HFFc6 (cell line): ENCODE results near the gene HSD11B1L. TPM values are rescaled to one million over a fixed set of nuclear protein-coding genes. Genes with fewer than 3 reads are reported as not detected.

Source experiments
- DNase-seq: peaks from one replicate; pipeline ENCODE4 v3.0.0-alpha.2; 2018
- H3K27ac Mint-ChIP-seq: 2 replicates; pipeline ENCODE4 v1.8.0; 2020; ENCODE audit warnings: mild to moderate bottlenecking, mixed read lengths
- H3K27me3 Mint-ChIP-seq: 2 replicates; pipeline ENCODE4 v1.8.0; 2021; ENCODE audit warnings: mild to moderate bottlenecking, moderate library complexity, mixed read lengths; ENCODE audit not compliant: insufficient read depth
- H3K36me3 Mint-ChIP-seq: 2 replicates; pipeline ENCODE4 v1.8.0; 2021; ENCODE audit warnings: low read depth, mixed read lengths
- H3K4me1 Mint-ChIP-seq: 2 replicates; pipeline ENCODE4 v1.8.0; 2020; ENCODE audit warnings: low read depth, mixed read lengths
- H3K4me3 Mint-ChIP-seq: 2 replicates; pipeline ENCODE4 v1.8.0; 2020; ENCODE audit warnings: mild to moderate bottlenecking, moderate library complexity, mixed read lengths
- H3K9me3 Mint-ChIP-seq: 2 replicates; pipeline ENCODE4 v1.8.0; 2020; ENCODE audit warnings: mild to moderate bottlenecking, mixed read lengths
- total RNA-seq, 6 experiments: library from RNA; stranded (reverse); fragmentation: NEBNext Ultra II Directional; extraction: Animal tissue kit (Norgen Biotek cat#: 25700); gene quantifications; 2 replicates in 1 of 6; 3 replicates in 5 of 6; pipeline ENCODE4 v1.2.3, GENCODE V29; 2021
- TF ChIP-seq, protein P1 (sequence below): fragments of 200-600 bp; sonication (generic); IDR thresholded peaks from 2 replicates; pipeline ENCODE4 v1.5.0; 2021; ENCODE audit warnings: antibody characterized with exemption, mild to moderate bottlenecking

HSD11B1L gene
- total RNA-seq, 6 experiments from 2014 or later = 3.5 to 9.1 (median 4.5) TPM

DNA sequence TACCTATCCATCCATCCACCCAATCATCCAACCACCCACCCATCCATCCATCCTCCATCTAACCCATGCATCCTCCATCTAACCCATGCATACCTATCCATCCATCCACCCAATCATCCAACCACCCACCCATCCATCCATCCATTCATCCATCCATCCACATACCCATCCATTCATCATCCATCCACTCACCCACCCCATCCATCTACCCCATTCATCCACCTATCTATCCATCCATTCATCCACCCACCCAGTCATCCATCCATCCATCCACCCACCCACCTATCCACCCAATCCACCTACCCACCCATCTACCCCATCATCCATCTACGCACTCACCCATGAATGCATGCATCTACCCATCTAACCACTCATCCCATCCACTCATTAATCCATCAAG is 7.1 kb upstream of the HSD11B1L start:
- DNase-seq = no peak
- TF ChIP-seq, protein P1, sequence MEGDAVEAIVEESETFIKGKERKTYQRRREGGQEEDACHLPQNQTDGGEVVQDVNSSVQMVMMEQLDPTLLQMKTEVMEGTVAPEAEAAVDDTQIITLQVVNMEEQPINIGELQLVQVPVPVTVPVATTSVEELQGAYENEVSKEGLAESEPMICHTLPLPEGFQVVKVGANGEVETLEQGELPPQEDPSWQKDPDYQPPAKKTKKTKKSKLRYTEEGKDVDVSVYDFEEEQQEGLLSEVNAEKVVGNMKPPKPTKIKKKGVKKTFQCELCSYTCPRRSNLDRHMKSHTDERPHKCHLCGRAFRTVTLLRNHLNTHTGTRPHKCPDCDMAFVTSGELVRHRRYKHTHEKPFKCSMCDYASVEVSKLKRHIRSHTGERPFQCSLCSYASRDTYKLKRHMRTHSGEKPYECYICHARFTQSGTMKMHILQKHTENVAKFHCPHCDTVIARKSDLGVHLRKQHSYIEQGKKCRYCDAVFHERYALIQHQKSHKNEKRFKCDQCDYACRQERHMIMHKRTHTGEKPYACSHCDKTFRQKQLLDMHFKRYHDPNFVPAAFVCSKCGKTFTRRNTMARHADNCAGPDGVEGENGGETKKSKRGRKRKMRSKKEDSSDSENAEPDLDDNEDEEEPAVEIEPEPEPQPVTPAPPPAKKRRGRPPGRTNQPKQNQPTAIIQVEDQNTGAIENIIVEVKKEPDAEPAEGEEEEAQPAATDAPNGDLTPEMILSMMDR = no peak
- Mint-ChIP-seq H3K9me3 (no peaks in the 10 kb centered on the region), H3K4me1 (no peaks in the 10 kb centered on the region), H3K27me3 (peaks cover 7% of the 10 kb centered on the region; the same call in 1 of the 2 replicates), H3K27ac (no peak overlapping the region), H3K36me3 (peaks cover 12% of the 10 kb centered on the region), H3K4me3 (no peak overlapping the region)

DNA sequence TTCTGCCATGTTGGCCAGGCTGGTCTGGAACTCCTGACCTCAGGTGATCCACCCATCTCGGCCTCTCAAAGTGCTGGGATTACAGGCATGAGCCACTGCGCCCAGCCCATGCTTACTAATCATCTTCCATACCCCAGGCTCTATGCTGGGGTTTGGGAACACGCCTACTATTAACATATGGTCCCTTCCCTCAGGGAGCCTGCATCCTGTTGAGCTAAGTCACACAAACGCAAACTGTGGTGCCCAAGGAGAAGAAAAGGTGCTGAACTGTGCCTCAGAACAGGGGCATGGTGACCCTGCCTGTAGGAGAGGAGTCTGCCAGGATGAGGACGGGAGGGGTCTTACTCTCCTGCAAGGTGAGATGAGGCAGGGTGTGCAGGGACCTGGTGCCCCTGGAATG is 6.1 kb upstream of the HSD11B1L start:
- Mint-ChIP-seq H3K4me1 (peaks cover 8% of the 10 kb centered on the region), H3K27ac (no peak overlapping the region; the same call in 1 of the 2 replicates), H3K27me3 (peaks cover 7% of the 10 kb centered on the region; the same call in 1 of the 2 replicates), H3K4me3 (no peak overlapping the region), H3K9me3 (no peaks in the 10 kb centered on the region), H3K36me3 (peaks cover 12% of the 10 kb centered on the region)
- DNase-seq = no peak
- TF ChIP-seq, protein P1 = no peak

DNA sequence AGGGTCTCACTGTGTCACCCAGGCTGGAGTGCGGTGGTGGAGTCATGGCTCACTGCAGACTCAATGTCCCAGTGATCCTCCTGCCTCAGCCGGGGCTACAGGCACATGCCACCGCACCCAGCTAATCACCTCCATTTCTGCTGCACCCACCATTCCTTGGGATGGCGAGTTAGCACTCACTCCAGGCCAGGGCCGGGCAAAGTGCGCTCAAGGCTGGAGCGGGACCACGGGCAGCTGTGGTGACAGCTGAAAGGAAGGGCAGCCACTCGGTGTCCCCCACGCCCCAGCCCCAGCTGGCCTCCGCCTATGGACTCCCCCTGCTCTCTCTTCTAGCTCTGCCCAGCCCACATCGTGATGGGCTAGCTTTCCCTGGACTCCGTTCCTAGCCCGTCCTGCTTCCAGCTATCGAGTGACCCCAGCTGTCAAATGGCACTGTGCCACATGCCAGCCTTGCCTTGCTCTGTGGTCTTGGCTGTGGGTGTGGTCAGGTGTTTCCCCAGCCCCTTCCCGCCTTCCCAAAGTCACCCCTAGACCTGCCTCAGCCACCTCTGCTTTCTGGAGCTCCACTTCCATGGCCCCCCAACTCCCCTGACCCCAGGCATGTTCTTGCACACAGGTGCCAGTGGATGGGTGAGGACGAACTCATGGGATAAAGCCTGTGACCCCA is 4.6 kb upstream of the HSD11B1L start:
- Mint-ChIP-seq H3K27me3 (peaks cover 13% of the 10 kb centered on the region), H3K4me3 (no peak overlapping the region; the same call in 1 of the 2 replicates), H3K27ac (peak overlapping the region; percentile 33; the same call in 1 of the 2 replicates), H3K4me1 (peaks cover 9% of the 10 kb centered on the region), H3K9me3 (no peaks in the 10 kb centered on the region), H3K36me3 (peaks cover 12% of the 10 kb centered on the region)
- TF ChIP-seq, protein P1 = no peak
- DNase-seq = no peak

DNA sequence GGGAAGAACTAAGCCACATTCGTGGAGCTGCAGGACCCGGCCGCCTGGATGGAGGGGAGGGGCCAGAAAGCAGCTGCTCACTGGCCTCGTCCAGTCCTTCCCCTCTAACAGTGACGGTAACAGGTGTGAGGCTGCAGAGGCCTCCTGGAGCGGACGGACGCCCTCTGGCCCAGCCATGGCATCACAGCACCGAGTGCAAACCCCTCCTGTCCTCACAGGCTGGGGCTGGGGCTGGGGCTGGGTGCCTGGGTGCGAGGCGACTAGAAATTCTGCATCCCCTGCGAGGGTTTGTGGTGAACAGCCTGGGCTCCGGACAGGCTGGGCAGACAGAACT is 4.1 kb upstream of the HSD11B1L start:
- Mint-ChIP-seq H3K9me3 (no peaks in the 10 kb centered on the region), H3K4me3 (no peak overlapping the region), H3K27ac (no peak overlapping the region), H3K36me3 (peaks cover 12% of the 10 kb centered on the region), H3K27me3 (peaks cover 12% of the 10 kb centered on the region), H3K4me1 (peaks cover 14% of the 10 kb centered on the region)
- TF ChIP-seq, protein P1 = no peak
- DNase-seq = no peak

DNA sequence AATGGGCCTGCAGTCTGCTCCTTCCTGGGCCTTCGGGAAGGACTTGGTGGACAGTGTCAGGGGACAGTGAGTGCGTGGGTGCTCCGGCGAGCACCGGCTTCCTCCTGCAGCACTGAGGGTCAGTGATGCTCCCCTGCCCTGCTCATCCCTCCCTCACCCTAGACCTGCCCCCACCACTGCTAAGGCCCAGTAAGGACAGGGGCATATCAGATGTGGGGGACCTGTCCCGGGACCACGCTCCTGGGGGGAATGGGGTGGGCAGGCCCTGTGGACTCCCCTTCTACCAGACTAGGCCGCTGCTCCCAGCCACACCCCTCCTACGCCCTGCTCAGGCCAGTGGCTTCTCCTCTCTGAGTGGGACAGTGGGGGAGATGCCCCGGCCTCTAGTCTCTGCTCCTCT is 3.7 kb upstream of the HSD11B1L start:
- Mint-ChIP-seq H3K36me3 (peaks cover 12% of the 10 kb centered on the region), H3K9me3 (no peaks in the 10 kb centered on the region), H3K4me1 (peaks cover 16% of the 10 kb centered on the region), H3K27me3 (peaks cover 12% of the 10 kb centered on the region), H3K27ac (no peak overlapping the region), H3K4me3 (no peak overlapping the region)
- TF ChIP-seq, protein P1 = no peak
- no peak for DNase-seq
